HG03460 (cell line): Measurements from ENCODE around the gene SYT15.
"Not testable (repeated sequence)": the region's sequence is repeated elsewhere in the genome, so short reads cannot be mapped to it uniquely, and the experiment has no call there.

Experiments
- ATAC-seq: cut with Tn5 transposase; IDR thresholded peaks from one replicate; pipeline ENCODE4 v1.9.1; 2021; ENCODE audit not compliant: unreplicated experiment

Gene SYT15

DNA sequence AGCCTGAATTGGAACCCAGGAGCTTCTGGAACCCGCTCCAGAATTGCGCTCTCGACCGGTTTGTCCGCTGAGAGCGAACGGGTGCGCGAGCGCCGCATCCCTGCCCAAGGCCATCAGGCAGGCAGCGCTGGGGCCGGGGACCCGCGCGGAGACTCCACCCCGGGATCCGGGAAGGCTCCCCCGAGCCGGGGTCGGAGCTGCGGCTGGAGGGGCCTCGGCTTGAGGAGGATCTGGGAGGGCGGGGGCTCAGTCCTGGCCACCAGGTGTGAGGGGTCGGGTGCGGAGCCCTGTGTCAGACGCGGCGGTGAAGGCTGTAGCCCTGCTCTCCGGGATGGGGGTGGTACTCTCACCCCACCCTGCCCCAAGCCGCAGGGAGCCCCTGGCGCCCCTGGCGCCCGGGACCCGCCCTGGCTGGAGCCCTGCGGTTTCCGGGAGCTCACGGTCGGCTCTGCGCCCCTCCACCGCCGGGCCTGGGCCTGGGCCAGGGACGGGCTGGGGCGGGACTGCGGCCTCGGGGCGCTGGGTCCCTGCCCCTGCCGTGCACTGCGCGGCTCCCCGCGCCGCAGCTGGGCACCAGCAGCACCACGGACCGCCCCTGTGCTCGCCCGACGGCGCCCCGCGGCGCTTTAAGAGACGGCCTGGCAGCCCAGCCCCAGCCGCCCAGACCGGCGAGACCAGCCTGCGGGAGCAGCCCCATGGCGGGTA, at the start of gene SYT15:
Gene SYT15, plus strand, starts transcription at position 655 of the 705 bp plus-strand sequence. Its CDS starts 41 bp downstream, at position 696.
- not testable (repeated sequence) for ATAC-seq

DNA sequence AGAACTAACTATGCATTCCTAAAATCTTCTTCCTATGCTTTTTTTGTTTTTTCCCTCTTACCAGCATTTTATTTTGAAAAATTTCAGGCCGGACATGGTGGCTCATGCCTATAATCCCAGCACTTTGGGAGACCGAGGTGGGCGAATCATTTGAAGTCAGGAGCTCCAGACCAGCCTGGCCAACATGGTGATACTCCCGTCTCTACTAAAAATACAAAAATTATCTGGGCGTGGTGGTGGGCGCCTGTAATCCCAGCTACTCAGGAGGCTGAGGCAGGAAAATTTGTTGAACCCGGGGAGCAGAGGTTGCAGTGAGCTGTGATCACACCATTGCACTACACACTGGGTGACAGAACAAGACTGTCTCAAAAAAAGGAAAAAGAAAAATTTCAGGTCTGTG, 49.2 kb upstream of the SYT15 start:
- not testable (repeated sequence) for ATAC-seq

DNA sequence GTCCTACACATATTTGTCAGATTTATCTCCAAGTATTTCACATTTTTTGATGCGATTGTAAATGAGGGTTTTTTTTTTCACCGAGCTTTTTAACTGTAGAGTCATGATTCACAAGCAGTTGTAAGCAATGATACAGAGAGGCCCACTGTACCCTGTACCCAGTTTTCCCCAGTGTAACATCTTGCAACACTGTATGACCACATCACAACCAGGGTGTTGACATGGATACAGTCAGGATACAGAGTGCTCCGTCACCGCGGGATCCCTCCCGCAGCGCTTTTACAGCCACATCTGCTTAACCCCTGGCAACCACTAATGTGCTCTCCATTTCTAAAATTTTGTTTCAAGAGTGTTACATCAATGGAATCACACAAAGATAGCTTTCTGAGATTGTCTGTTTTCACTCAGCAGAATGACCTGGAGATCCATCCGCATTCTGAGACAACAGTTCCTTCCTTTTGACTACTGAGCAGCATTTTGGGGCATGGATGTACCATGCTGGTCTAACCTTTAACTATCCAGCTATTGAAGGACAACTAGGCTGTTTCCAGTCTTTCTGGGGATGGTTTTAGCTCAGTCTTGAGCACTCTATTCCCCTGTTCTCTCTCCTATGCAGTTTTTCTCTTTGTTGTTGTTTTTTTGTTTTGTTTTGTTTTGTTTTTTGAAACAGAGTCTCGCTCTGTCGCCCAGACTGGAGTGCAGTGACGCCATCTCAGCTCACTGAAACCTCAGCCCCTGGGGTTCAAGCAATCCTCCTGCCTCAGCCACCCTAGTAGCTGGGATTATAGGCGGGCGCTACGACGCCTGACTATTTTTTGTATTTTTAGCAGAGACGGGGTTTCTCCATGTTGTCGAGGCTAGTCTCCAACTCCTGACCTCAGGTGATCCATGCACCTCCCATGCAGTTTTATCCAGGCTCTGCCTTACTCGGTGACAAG, 48.4 kb upstream of the SYT15 start:
- no peak for ATAC-seq

DNA sequence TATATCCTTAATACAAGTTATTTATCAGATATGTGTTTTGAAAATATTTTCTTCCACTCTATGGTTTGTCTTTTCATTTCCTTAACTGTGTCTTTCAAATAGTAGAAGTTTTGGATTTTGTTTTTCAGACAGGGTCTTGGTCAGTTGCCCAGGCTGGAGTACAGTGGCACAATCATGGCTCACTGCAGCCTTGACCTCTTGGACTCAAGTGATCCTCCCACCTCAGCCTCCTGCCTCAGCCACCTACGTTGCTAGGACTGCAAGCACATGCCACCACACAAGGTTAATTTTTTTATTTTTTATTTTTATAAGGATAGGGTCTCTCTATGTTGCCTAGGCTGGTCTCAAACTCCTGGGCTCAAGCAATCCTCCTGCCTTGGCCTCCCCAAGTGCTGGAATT, 46.7 kb upstream of the SYT15 start:
- not testable (repeated sequence) for ATAC-seq

DNA sequence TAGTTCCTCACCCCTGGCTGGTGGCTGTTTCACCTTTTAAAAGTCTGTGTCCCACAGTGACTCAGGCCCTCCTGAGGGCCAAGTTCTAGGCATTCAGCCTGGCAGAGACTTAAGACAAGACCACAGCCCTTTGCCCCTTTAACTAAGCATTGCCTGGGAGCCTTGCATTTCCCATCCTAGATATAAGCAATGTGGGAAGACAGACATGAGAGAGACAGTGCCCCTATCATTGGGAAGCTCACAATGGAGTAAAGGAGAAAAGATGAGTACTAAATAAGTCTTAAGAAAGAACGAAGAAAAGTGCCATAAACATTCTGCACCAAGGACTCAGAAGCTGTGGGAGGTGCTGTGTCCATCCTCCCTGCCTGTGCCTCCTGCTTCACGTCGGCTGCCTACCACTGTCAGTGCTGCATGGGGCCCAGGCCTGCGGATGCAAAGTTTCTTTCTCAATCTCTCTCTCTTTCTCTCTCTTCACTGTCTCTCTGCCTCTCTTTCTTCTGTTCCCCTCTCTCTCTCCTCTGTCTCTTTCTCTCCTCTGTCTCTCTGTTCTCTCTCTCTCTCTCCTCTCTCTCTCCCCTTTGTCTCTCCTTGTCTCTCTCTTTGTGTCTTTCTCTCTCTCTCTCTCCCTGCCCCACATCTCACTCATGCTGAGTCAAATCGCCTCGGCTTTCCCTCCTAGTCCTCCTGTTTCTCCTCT, 44.0 kb upstream of the SYT15 start:
- ATAC-seq, result no peak

DNA sequence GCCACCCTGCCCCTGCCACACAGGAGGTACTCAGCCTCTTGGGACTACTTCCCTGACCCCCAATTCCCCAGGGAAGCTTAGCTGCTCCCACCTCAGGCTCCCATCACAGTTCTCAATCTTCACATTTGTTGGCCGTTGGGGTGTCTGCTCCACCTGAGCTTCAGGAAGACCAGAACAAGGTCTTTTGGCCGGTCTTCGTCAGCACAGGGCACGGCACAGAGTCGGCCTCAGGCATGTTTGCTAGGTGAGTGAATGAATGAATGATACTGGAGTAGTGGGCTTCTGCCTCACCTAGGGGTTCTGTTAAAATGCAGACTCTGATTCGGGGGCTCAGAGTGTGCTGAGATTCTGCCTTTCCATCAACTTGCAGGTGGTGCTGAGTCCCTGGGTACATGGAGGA, 42.8 kb upstream of the SYT15 start:
- no peak for ATAC-seq

DNA sequence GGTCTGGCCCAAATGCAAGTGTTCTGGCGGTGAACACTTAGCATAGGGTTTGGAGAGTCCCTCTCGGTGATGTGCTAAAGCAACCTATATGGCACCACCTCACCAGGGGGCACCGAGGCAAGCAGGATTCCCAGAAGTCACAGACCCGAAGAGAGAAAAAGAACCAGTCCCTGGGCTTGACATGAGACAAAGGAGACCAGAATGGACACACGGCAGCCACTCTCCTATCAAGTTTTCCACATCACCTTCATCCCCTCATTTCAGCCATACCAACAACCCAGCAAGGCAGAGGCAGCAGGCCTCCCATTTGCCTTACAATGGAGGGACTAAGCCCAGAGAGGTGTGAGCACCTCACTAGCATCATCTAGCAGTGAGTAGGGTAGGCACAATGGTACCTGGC, 42.1 kb upstream of the SYT15 start:
- no peak for ATAC-seq

DNA sequence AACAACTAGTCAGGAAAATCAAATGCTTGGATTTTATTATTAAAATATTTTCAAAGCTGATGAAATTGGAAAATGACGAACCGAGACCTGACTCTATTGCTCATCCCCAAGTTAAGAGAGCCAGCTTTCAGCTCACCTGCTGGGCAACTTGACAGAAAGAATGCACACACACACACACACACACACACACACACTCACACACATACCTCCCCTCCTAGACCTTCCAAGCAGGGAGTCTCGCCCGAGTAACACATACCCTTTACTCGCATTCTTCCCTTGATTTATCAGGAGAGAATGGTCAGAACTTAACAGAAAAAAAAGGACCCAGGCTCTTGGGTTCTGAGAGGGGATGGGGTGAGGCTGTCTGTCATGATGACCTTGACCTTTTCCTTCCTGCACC, 41.6 kb upstream of the SYT15 start:
- ATAC-seq, result no peak

DNA sequence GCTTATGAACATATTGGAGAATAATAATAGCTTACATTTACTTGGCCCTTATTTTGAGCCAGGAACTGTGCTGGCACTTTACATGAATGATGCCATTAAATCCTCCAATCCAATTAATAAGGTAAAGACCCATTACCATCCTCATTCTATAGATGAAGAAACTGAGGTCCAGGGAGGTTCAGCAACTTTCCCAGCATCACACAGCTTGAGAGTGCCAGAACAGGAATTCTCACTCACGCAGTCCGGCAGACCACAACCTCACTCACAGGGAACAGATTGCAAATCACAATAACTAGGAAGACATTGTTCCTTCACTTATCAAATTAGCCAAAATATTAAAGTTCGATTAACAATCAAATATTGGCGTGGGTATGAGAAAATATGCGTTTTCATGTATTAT, 40.8 kb upstream of the SYT15 start:
- ATAC-seq, result no peak

DNA sequence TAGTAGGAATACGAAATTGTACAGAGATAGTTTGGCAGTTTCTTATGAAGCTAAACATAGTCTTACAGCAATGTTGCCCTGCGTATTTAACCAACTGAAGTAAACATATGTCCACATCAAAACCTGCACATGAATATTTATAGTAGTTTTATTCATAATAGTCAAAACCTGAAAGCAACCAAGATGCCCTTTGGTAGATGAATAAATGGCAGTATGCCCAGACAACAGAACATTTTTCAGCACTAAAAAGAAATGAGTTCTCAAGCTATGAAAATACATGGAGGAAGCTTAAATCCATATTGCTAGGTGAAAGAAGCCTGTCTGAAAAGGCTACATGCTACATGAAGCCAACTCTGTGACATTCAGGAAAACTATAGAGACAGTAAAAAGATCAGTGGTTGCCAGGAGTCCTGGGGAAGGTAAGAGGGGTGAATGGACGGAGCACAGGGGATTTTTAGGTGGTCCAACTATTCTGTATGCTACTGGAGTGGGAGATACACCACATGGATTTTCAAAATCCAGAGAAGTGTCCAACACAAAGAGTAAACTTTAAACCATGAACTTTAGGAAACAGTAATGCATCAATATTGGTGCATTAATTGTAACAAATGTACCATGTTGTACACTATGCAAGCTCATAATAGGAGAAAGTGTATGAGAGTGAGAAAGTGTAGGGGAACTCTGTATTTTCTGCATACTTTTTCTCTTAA, 40.1 kb upstream of the SYT15 start:
- ATAC-seq, result no peak

DNA sequence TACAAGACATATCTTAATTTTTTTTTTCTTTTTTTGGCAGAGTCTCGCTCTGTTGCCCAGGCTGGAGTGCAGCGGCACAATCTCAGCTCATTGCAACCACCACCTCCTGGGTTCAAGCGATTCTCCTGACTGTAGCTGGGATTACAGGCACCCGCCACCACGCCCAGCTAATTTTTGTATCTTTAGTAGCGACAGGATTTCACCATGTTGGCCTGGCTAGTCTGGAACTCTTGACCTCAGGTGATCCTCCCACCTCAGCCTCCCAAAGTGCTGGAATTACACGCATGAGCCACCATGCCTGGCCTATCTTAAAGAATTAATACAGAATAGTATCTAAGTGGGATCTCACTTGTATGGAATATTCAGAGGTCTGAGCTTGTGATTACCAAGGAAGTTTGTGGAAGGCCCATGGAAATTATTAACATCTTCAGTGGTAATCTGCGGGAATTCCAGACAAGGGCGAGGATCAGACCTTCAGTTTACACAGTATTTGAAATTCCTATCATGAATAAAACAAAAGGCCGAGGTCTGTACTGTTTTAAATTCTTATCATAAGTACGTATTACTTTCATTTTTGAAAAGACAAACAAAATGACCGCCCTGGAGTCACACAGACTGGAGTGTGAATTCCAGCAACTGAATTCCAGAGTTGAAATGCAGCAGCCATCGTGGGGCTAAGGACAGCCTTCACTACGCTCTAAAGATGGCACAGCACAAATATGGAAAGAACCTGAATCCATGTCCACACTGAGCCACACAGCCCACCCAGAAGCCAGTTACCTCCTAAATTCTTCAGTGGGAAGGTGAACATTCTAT, 39.1 kb upstream of the SYT15 start:
- ATAC-seq, result no peak

DNA sequence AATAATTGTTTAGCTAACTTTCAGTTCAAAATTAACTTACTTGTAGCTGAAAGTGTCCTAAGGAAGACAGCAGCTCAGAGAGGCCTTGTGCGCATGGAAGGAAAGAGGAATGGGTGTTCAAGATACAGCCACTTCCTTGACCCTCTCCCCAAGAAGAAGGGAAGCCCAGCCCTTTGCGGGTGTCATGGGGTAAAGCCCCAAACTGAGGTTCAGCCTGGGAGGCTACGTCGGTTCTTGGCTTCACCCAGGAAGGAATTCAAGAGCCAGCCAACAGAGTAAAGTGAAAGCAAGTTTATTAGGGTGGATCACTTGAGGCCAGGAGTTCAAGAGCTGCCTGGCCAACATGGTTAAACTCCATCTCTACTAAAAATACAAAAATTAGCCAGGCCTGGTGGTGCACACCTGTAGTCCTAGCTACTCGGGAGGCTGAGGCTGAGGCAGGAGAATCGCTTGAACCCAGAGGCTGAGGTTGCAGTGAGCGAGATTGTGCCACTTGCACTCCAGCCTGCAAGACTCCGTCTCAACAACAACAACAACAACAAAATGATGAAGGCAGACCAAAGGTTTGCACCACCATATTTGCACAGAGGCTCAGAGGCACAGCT, 38.4 kb upstream of the SYT15 start:
- no peak for ATAC-seq

DNA sequence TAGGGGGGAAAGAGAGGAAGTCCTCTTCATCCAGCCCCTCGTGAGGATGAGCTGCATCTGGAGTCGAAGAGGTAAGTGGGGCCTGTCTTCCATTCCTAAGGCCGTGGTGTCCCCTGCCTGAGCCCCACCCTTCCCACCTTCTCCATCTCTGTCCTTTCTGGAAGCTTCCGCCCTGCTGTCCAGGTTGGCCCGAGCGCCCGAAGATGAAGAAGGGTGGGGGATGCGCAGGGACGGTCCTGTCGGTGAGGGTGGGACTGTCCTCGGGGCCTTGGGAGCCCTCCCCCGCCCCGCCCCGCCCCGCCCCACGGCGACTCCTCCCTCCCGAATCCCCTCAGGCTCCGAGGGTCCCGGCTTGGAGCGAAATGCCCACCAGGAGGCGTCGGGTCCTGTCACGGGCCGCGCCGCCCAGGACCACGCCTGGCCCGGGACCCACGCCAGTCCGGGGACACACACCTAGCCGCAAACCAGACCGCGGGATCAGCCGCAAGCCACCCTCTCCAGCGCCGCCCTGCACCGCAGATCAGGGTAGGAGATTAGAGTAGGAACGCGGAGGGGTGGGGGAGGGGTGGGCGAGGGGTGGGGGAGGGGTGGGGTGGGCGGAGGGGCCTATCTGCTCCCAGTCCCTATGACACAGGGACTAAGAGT, 37.8 kb upstream of the SYT15 start:
- no peak for ATAC-seq

DNA sequence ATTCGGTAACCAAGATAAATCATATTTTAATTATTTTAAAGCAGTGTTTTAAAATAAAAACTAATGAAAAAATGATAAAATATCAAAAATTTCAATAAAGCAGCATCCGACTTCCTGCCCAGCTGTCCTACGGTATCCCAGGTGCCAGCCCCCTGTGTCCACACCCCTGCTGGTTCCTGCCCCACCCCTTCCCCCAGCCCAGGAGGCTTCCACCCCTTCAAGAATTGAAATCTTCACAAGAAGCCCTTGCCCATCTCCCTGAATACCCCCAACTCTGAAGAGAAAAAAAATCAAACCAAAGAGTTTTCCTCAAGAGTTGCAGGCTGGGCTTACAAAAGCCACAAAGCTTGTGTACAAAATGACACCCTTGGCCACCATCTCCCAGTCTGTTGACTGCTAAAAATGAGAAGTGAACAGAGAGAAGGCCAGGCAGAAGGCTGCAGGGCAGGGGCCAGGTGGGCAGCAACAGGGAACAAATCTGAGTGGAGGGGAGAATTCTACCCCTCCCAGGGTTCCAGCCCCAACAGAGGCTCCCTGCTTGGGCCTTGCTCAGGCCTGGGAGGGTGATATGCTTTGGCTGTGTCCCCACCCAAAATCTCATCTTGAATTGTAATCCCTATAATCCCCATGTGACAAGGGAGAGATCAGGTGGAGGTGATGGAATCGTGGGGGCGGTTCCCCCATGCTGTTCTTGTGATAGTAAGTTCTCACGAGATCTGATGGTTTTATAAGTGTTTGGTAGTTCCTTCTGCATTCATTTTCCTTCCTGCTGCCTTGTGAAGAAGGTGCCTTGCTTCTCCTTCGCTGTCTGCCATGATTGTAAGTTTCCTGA, 37.0 kb upstream of the SYT15 start:
- no peak for ATAC-seq

DNA sequence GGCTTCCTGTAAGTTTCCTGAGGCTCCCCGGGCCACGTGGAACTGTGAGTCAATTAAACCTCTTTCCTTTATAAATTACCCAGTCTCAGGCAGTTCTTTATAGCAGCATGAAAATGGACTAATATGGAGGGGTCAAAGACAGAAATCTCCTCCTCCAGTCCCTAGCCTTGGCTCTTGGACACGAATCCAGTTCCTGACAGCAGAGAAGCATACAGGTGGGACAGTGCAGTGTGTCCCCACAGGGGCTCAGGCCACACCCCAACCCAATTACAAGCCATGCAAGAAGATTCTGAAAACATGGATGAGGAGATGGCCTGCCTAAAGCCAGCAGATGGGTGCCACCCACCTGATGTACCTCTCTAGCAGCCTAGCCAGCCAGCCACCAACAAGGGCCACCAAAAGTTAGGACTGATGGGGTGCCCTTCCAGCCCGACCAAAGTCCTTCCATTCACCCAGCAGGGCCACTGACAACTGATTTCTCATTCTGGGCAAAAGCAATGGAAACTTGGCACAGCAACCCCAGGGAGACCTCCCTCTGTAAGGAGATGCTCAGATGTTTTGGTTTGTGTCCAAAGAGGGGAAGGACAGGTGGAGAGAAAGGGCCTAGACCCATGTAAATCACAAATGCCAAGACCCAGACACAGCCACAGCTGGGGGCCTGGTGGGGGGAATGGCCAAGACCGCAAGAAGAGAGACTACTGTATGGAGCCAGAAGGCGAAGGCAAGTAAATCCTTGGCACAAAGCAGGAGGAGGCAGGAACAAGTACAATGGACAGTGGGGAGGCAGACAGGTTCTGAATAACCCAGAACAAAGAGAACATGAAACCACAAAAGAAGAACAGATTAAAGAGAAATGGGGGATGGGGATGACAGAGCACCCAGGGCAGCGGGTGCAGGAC, 36.1 kb upstream of the SYT15 start:
- no peak for ATAC-seq

DNA sequence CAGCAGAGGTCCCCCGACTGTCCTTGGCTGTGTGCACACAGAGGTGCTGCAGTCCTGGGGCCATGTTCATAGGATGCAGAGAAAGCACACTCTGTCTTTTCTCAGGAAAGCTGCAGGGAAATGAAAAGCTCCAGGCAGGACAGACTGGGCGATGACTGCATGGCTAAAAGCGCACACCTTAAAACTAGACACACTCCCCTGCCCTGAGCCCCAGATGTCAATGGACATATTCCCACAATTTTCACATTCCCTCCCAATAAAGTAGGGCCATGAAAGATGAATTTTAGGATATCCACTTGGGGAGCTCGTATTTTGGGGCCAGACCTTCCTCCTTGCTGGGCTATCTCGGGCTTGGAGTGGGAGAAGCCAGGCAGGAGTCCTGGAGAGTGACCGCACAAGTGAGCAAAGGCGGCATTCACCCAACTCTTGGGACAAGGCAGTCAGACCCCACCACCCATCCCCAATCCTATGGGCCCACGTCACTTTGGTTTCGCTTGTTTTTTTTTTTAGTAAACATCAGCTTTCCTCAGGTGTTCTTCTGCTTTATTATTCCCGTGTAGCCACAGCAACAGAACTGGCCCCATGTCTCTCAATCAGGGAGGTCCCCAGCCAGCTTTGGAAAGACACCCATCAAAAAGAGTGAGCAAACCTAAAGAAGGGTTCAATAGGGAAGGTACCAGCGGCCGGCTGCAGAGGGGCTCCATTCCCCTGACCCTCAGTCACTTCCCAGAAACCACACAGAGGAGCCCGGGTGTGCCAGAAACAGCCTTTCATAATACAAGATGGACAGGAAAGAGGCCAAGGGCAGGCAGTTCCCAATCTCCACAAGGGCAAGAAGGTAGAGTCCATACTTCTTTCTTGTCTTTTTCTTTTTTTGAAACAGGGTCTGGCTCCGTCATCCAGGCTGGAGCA, 35.2 kb upstream of the SYT15 start:
- ATAC-seq, result no peak
